Adrenal gland (tissue), 12 donors: ENCODE results near the gene ZNF226. TPM values are rescaled to one million over a fixed set of nuclear protein-coding genes. Genes with fewer than 3 reads are reported as not detected.

ENCODE experiments used
- DNase-seq, 7 donors: peaks; one replicate each; pipeline ENCODE4 v3.0.0-alpha.2; 2019 to 2020
- H3K27ac ChIP-seq, 5 donors: fragments of 200-600 bp; sonication (generic) in 4 of 5; 1 replicate in 3 of 5; 2 replicates in 2 of 5; pipeline versions ENCODE4 v1.5.1 to v1.8.0; 2016 to 2020; ENCODE audit warnings: mild to moderate bottlenecking in 1 of 5
- H3K27me3 ChIP-seq: fragments of 200-600 bp; 2 replicates; pipeline ENCODE4 v1.8.0; 2021
- H3K36me3 ChIP-seq, 2 donors: fragments of 200-600 bp; replicated peaks in 1 of 2; 1 replicate in 1 of 2; 2 replicates in 1 of 2; pipeline versions ENCODE4 v1.5.1 to v1.8.0; 2018 to 2022
- H3K4me1 ChIP-seq, 2 donors: fragments of 200-600 bp; replicated peaks in 1 of 2; 1 replicate in 1 of 2; 2 replicates in 1 of 2; pipeline versions ENCODE4 v1.5.1 to v1.8.0; 2018 to 2021
- H3K4me3 ChIP-seq, 4 donors: fragments of 200-600 bp; sonication (generic) in 3 of 4; one replicate each; pipeline ENCODE4 v1.5.1; 2016 to 2018
- H3K9me3 ChIP-seq, 3 donors: fragments of 200-600 bp; sonication (generic) in 1 of 3; replicated peaks in 1 of 3; 1 replicate in 2 of 3; 2 replicates in 1 of 3; pipeline versions ENCODE4 v1.5.1 to v1.8.0; 2016 to 2021
- CTCF ChIP-seq, 6 experiments: fragments of 450-650 bp in 4 of 6; fragments of 200-600 bp in 2 of 6; sonication (generic) in 1 of 6; IDR thresholded peaks; 1 replicate in 5 of 6; 2 replicates in 1 of 6; pipeline versions ENCODE4 v1.5.1 to v1.8.0; 2016 to 2021; ENCODE audit warnings: antibody characterized with exemption in 6 of 6, mild to moderate bottlenecking in 2 of 6, moderate library complexity in 1 of 6
- POLR2A ChIP-seq, 2 donors: fragments of 450-650 bp; IDR thresholded peaks; one replicate each; pipeline ENCODE4 v1.6.1; 2017; ENCODE audit warnings: antibody characterized with exemption in 2 of 2, mild to moderate bottlenecking in 2 of 2, moderate library complexity in 1 of 2
- WGBS, 4 donors: extraction: QIAGEN DNeasy Blood & Tissue Kit in 2 of 4; methylation state at CpG; one replicate each; pipeline versions ENCODE4 v1.1.5 to v1.1.7; 2013 to 2017; 5-methylcytosine and 5-hydroxymethylcytosine counted together
- intact Hi-C, 2 donors: fragments of 100-400 bp; cut with DNase I; formaldehyde crosslinking; loops; one replicate each; pipeline versions ENCODE4 v1.14.1 to v1.15.0; 2022 to 2023
- polyA plus RNA-seq, 3 donors: library from polyadenylated mRNA; stranded (reverse); fragments of 200-250 nt in 2 of 3; fragments of 350-450 nt in 1 of 3; fragmentation: Illumina TruSeq in 1 of 3; extraction: RNeasy Lipid Tissue Mini Kit (QIAGEN cat#74804) in 1 of 3; gene quantifications; one replicate each; pipeline ENCODE4 v1.2.3, GENCODE V29; 2013 to 2014
- total RNA-seq, 9 donors: library from RNA; depleted of rRNA in 4 of 9; stranded (reverse); fragments of >200 nt in 4 of 9; fragments of 120-200 nt in 1 of 9; fragmentation: NEBNext Ultra II Directional in 1 of 9; extraction: Animal tissue kit (Norgen Biotek cat#: 25700) in 1 of 9; gene quantifications; one replicate each; pipeline versions ENCODE4 v1.1.0 to v1.2.4, GENCODE V29; 2013 to 2023
- donor health status: healthy with polysubstance abuse.
- donor health status: Bipolar disorder and iron deficiency.
- donor health status: DM: yes; HTN: yes; CAD: no.
- donor health status: DM: no; HTN: no; CAD: no.
- donor health status: DM: no; HTN: no; CAD: no.
- donor health status: DM: yes; HTN: yes; CAD: no.

Gene ZNF226
- total and polyA plus RNA-seq, 12 donors = 18.9 to 97.7 (median 46.8) TPM

DNA sequence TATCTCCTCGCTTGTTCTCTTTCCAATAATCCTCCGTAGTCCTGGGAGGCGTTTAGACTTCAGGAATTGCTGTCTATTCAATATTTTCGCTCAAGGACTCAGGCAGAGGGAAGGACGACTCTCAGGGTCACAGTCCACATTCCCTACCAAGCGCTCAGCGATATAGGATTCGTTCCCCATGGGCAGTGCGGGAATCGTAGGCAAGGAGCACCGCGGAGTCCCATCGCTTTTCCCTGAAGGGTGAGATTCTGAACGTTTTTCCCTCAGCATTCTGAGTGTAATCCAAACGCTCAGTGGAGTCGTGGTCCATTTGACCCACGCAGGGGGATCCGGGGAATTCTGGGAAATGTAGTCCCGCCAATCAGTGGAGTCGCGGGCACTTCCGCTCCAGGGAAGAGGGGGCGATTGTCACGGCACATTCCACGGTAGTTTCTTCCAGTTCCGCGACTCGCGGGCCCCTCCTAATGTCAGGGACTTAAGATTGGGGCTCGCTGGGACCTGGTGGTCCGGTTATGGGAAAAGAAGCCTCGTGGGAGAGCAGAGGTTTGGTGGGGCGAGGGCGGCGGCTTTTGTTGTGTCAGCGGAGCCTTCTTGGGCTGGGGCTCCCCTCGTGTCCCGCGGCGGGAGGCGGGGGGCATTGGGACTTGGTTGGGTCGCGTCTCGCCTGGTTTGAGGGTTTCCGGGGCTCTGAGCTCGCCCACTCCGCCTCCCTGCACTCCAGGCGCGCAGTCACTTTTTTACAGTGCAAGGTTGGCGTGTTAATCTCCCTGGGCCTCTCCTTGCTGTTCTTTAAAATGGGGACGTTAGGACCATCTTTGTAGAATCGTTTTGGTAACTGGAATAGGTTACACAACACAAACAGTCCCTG lies 23.5 kb upstream of the ZNF226 start, which contains the start of gene ZNF234:
ZNF234 (plus strand) TSS at position 364 of the 868 bp plus-strand sequence. CDS start 3,079 bp downstream, outside the sequence.
- Histone ChIP-seq H3K4me1 (peaks cover 12 to 15% of the 10 kb centered on the region in 2 donors), H3K27me3 (no peaks in the 10 kb centered on the region), H3K4me3 (peak within 1 kb of the TSS; percentile 68 to 83 (median 72)), H3K9me3 (no peaks in the 10 kb centered on the region), H3K36me3 (peaks cover 0 to 17% of the 10 kb centered on the region in 2 donors), H3K27ac (peak within 1 kb of the TSS; percentile 42 to 72 (median 66))
- intact Hi-C loops = no loop called here
- peak; percentile 1 to 57 for TF ChIP-seq POLR2A (IDR thresholded peaks at IDR 0.05)
- TF ChIP-seq CTCF (IDR thresholded peaks at IDR 0.05) = no peak
- DNase-seq = peak; percentile 81 to 93 (median 87)
- WGBS, 4 donors = 0 to 1% (median 0%) methylated on average over 29 to 52 of the region's 52 CpGs

- H3K4me1 ChIP-seq = peaks cover 12 to 15% of the 10 kb centered on the region in 2 donors
- intact Hi-C loops = no loop called here
- H3K36me3 ChIP-seq = peaks cover 0 to 18% of the 10 kb centered on the region in 2 donors
- H3K9me3 ChIP-seq = no peaks in the 10 kb centered on the region
- H3K27ac ChIP-seq = peak overlapping the region in 3 of 5 donors; percentile 66 to 72 (median 70)
- DNase-seq = peak in 6 of 7 donors; percentile 19 to 38 (median 27)
- TF ChIP-seq CTCF (IDR thresholded peaks at IDR 0.05) (no peak), POLR2A (IDR thresholded peaks at IDR 0.05) (peak in 1 of 2 donors; percentile 7)
- 4 to 6% (median 5%) methylated on average over 13 of the region's 13 CpGs for WGBS, 4 donors
- no peaks in the 10 kb centered on the region for H3K27me3 ChIP-seq
- peak overlapping the region in 3 of 4 donors; percentile 70 to 83 (median 74) for H3K4me3 ChIP-seq
These were observed 22.9 kb upstream of the ZNF226 start for GRCh38 chr19:44142059-44142433.

DNA sequence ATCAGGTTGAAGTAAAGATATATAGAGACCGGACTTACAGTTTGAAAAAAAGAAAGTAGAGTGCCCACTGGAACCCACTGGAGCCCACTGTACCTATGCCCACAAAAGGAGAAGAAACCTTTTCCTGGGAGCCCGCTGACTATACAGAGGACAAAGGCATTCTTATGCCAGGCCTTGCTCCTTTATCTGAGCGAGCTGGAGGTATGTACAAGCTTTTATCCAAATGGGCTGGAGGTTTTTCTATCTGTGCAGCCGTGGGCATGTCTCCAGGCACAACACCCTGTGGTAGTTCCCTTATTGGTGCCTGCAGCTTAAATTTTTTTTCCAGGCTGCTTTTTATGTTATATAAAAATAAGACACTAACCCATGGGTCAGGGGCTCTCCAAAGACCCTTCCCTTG lies 15.1 kb upstream of the ZNF226 start:
- H3K36me3 ChIP-seq = peaks cover 0 to 71% of the 10 kb centered on the region in 2 donors
- no peaks in the 10 kb centered on the region for H3K27me3 ChIP-seq
- H3K9me3 ChIP-seq = peaks cover 0 to 3% (median 0%) of the 10 kb centered on the region in 3 donors
- no peak overlapping the region for H3K4me3 ChIP-seq
- intact Hi-C loops = no loop called here
- no peak for TF ChIP-seq POLR2A (IDR thresholded peaks at IDR 0.05)
- no peak for TF ChIP-seq CTCF (IDR thresholded peaks at IDR 0.05)
- H3K27ac ChIP-seq = no peak overlapping the region
- no peak for DNase-seq
- no peaks in the 10 kb centered on the region for H3K4me1 ChIP-seq
- 95 to 98% (median 96%) methylated on average over 4 of the region's 4 CpGs for WGBS, 4 donors

GRCh38 chr19:44151491-44151890 lies 13.4 kb upstream of the ZNF226 start:
- no peak for DNase-seq
- Histone ChIP-seq H3K27me3 (no peaks in the 10 kb centered on the region), H3K36me3 (peaks cover 0 to 62% of the 10 kb centered on the region in 2 donors), H3K4me1 (no peaks in the 10 kb centered on the region), H3K4me3 (no peak overlapping the region), H3K9me3 (peaks cover 0 to 20% (median 0%) of the 10 kb centered on the region in 3 donors), H3K27ac (no peak overlapping the region)
- intact Hi-C loops = no loop called here
- TF ChIP-seq POLR2A (IDR thresholded peaks at IDR 0.05) = no peak
- no peak for TF ChIP-seq CTCF (IDR thresholded peaks at IDR 0.05)
- WGBS, 4 donors = 94 to 99% (median 98%) methylated on average over 5 of the region's 5 CpGs
